GM19238 (cell line): Measurements from ENCODE around the gene CRYGN.

Experiments
- DNase-seq: peaks from one replicate; pipeline ENCODE4 v3.0.0; 2011; ENCODE audit warnings: low spot score; ENCODE audit not compliant: insufficient read length

The CRYGN gene

GRCh38 chr7:151406886-151407583 lies 32.9 kb downstream of the CRYGN start:
- no peak for DNase-seq

GRCh38 chr7:151406051-151406875 lies 33.7 kb downstream of the CRYGN start:
- no peak for DNase-seq

- no peak for DNase-seq
These were observed 34.4 kb downstream of the CRYGN start for GRCh38 chr7:151405588-151405987.

- no peak for DNase-seq
These were observed 34.9 kb downstream of the CRYGN start for GRCh38 chr7:151405056-151405455.

GRCh38 chr7:151404216-151405011 lies 35.5 kb downstream of the CRYGN start:
- DNase-seq, result no peak

- no peak for DNase-seq
These were observed 36.2 kb downstream of the CRYGN start for GRCh38 chr7:151403764-151404163.

- DNase-seq, result no peak
These were observed 37.7 kb downstream of the CRYGN start for GRCh38 chr7:151402029-151402835.

GRCh38 chr7:151400626-151401315 lies 39.2 kb downstream of the CRYGN start:
- DNase-seq, result no peak

- no peak for DNase-seq
These were observed 40.0 kb downstream of the CRYGN start for GRCh38 chr7:151399906-151400305.

- DNase-seq, result no peak
These were observed 40.7 kb downstream of the CRYGN start for GRCh38 chr7:151399305-151399601.

- no peak for DNase-seq
These were observed 41.3 kb downstream of the CRYGN start for GRCh38 chr7:151398446-151399304.

- DNase-seq, result no peak
These were observed 42.9 kb downstream of the CRYGN start for GRCh38 chr7:151397026-151397425.

GRCh38 chr7:151396328-151396970 lies 43.5 kb downstream of the CRYGN start:
- DNase-seq, result no peak

GRCh38 chr7:151395036-151395367 lies 44.9 kb downstream of the CRYGN start:
- no peak for DNase-seq

GRCh38 chr7:151394076-151395035 lies 45.6 kb downstream of the CRYGN start:
- no peak for DNase-seq

GRCh38 chr7:151393031-151393977 lies 46.6 kb downstream of the CRYGN start:
- DNase-seq, result no peak

- no peak for DNase-seq
These were observed 47.5 kb downstream of the CRYGN start for GRCh38 chr7:151392426-151392825.
